ENCODE data around the gene NR0B1.

DNA sequence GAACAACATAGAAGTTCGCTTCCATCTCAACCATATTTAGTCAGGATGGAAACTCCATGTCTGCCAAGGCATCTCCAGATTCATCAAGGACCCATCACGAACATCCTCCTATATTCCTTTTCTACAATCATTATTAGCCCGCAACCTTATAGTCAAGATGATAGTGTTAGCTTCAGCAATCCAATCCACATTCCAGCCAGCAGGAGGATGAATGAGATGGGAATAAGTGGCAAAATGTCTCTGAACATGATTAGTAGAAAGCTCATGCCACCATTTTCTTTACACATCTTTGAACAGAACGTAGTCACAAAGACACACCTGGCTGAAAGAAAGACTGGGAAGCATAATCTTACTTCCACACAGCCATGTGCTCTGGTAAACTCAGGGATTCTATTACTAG is 18.6 kb upstream of the NR0B1 start:
- TF ChIP-seq, protein P1, sequence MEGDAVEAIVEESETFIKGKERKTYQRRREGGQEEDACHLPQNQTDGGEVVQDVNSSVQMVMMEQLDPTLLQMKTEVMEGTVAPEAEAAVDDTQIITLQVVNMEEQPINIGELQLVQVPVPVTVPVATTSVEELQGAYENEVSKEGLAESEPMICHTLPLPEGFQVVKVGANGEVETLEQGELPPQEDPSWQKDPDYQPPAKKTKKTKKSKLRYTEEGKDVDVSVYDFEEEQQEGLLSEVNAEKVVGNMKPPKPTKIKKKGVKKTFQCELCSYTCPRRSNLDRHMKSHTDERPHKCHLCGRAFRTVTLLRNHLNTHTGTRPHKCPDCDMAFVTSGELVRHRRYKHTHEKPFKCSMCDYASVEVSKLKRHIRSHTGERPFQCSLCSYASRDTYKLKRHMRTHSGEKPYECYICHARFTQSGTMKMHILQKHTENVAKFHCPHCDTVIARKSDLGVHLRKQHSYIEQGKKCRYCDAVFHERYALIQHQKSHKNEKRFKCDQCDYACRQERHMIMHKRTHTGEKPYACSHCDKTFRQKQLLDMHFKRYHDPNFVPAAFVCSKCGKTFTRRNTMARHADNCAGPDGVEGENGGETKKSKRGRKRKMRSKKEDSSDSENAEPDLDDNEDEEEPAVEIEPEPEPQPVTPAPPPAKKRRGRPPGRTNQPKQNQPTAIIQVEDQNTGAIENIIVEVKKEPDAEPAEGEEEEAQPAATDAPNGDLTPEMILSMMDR (IDR thresholded peaks at IDR 0.05), result no peak
- no peak for TF ChIP-seq EZH2 (IDR thresholded peaks at IDR 0.05; ENCODE audit: borderline replicate concordance, insufficient read depth, low read depth, low read length, poor library complexity, severe bottlenecking)

Data from B cell (primary cell).